CD4-positive, alpha-beta T cell (primary cell): ENCODE results near the gene SCO2. TPM values are rescaled to one million over a fixed set of nuclear protein-coding genes. Genes with fewer than 3 reads are reported as not detected.

Source experiments
- ATAC-seq: fragments of 200-7000 bp; cut with Tn5 transposase; one replicate; pipeline ENCODE4 v1.10.0; 2022; ENCODE audit warnings: mild to moderate bottlenecking; ENCODE audit not compliant: poor library complexity
- CTCF ChIA-PET: fragments of 350-600 bp; sonication (Branson Sonifier 250); formaldehyde crosslinking; loops from one replicate; lab custom pipeline; 2021; ENCODE audit warnings: antibody characterized with exemption, inconsistent platforms; lab: Charles Lee
- POLR2A ChIA-PET: fragments of 350-600 bp; sonication (Branson Sonifier 250); formaldehyde crosslinking; loops from one replicate; lab custom pipeline; 2021; ENCODE audit warnings: antibody characterized with exemption, inconsistent platforms; lab: Charles Lee
- DNase-seq, 14 experiments: peaks; one replicate each; pipeline ENCODE4 v3.0.0-alpha.2; 2013 to 2020; ENCODE audit warnings: mixed read lengths in 2 of 14
- H3K27ac ChIP-seq, 2 donors: one replicate each; pipeline versions ENCODE4 v1.5.1 to v1.7.0; 2013; ENCODE audit warnings: low read length in 2 of 2, low read depth in 1 of 2, mild to moderate bottlenecking in 1 of 2
- H3K27me3 ChIP-seq, 2 experiments: 1 replicate in 1 of 2; 2 replicates in 1 of 2; pipeline versions ENCODE4 v1.6.1 to v1.7.0; 2013; ENCODE audit warnings: low read length in 2 of 2, control low read depth in 1 of 2, mild to moderate bottlenecking in 1 of 2, moderate library complexity in 1 of 2; ENCODE audit not compliant: insufficient read depth in 2 of 2, control insufficient read depth in 1 of 2
- H3K36me3 ChIP-seq: one replicate; pipeline ENCODE4 v1.6.1; 2013; ENCODE audit warnings: low read length, control low read depth; ENCODE audit not compliant: insufficient read depth
- H3K4me1 ChIP-seq: one replicate; pipeline ENCODE4 v1.6.1; 2013; ENCODE audit warnings: low read length, control low read depth; ENCODE audit not compliant: insufficient read depth
- H3K4me3 ChIP-seq: one replicate; pipeline ENCODE4 v1.5.1; 2013; ENCODE audit warnings: mild to moderate bottlenecking, low read length, moderate library complexity
- H3K9me3 ChIP-seq, 2 experiments: 1 replicate in 1 of 2; 2 replicates in 1 of 2; pipeline versions ENCODE4 v1.6.1 to v1.7.0; 2013; ENCODE audit warnings: low read length in 2 of 2, mild to moderate bottlenecking in 2 of 2, control low read depth in 1 of 2, moderate library complexity in 1 of 2; ENCODE audit not compliant: control insufficient read depth in 1 of 2, insufficient read depth in 1 of 2
- H3K27ac Mint-ChIP-seq: one replicate; pipeline ENCODE4 v1.8.0; 2020; ENCODE audit warnings: mixed read lengths
- H3K27me3 Mint-ChIP-seq: one replicate; pipeline ENCODE4 v1.8.0; 2021; ENCODE audit warnings: mixed read lengths
- H3K36me3 Mint-ChIP-seq: one replicate; pipeline ENCODE4 v1.8.0; 2021; ENCODE audit warnings: low read depth, mixed read lengths
- H3K4me1 Mint-ChIP-seq: one replicate; pipeline ENCODE4 v1.8.0; 2021; ENCODE audit warnings: low read depth, mixed read lengths
- H3K4me3 Mint-ChIP-seq: one replicate; pipeline ENCODE4 v1.8.0; 2020; ENCODE audit warnings: mild to moderate bottlenecking, mixed read lengths
- H3K9me3 Mint-ChIP-seq: one replicate; pipeline ENCODE4 v1.8.0; 2020; ENCODE audit warnings: mixed read lengths
- CTCF ChIP-seq: fragments of 200-600 bp; IDR thresholded peaks from one replicate; pipeline ENCODE4 v1.8.0; 2022; ENCODE audit warnings: antibody characterized with exemption, mild to moderate bottlenecking
- intact Hi-C, 2 experiments: fragments of 100-400 bp; cut with DNase I in 1 of 2; cut with micrococcal nuclease in 1 of 2; formaldehyde crosslinking; loops; one replicate each; pipeline versions ENCODE4 v1.15.1 to v1.9.0; 2023 to 2025; cut with DNase I, micrococcal nuclease
- total RNA-seq, 174 experiments: library from RNA in 2 of 174; stranded (reverse) in 2 of 174; gene quantifications; one replicate each; pipeline ENCODE4 v1.2.3 and lab custom pipeline; 2021 to 2026

Gene SCO2
- total RNA-seq, 2 experiments from 2014 or later, result 0.61 to 5.6 TPM

- Mint-ChIP-seq H3K27me3 (no peaks in the 10 kb centered on the region), H3K4me3 (peak within 1 kb of the TSS; percentile 94), H3K27ac (peak within 1 kb of the TSS; percentile 95), H3K4me1 (peaks cover 21% of the 10 kb centered on the region), H3K9me3 (no peaks in the 10 kb centered on the region), H3K36me3 (peaks cover 20% of the 10 kb centered on the region)
- H3K4me1 ChIP-seq, result peaks cover 38% of the 10 kb centered on the region
- H3K4me3 ChIP-seq, result peak within 1 kb of the TSS; percentile 92
- ChIA-PET CTCF (interaction anchor here (0.9 to 3.6 kb wide), 7 partner anchors 10 to 112 kb away, joined by 3 to 42 read pairs (median 6); partner anchors contain the start of genes SCO2 and SYCE3), POLR2A (interaction anchor here (0.6 to 4.9 kb wide), 35 partner anchors 9 to 318 kb away, joined by 3 to 250 read pairs (median 5); partner anchors contain the start of genes ADM2, ARSA, CHKB and HDAC10)
- H3K27me3 ChIP-seq, result no peaks in the 10 kb centered on the region
- intact Hi-C loops, result loop anchor here (1.0 to 10.0 kb wide), 10 partner anchors 17 to 263 kb away; partner anchors contain the start of genes SCO2 (in 2 of the 2), CHKB (in 1 of the 2), PPP6R2 (in 1 of the 2) and TUBGCP6 (in 1 of the 2)
- peak; percentile 75 for ATAC-seq
- H3K36me3 ChIP-seq, result peaks cover 34% of the 10 kb centered on the region
- TF ChIP-seq CTCF, result no peak
- peak in 10 of 14 experiments; percentile 94 to 99 (median 97) for DNase-seq
- H3K27ac ChIP-seq, result peak within 1 kb of the TSS; percentile 89 to 92
- H3K9me3 ChIP-seq, result no peaks in the 10 kb centered on the region
Measured at GRCh38 chr22:50507991-50508884, 17.2 kb downstream of the SCO2 start, which contains the start of gene NCAPH2. NCAPH2 (plus strand) TSS chr22:50508224; CDS start chr22:50508338, 114 bp downstream.

- intact Hi-C loops, result loop anchor here (1.0 to 10.0 kb wide), 5 partner anchors 31 to 163 kb away; partner anchors contain the start of gene PPP6R2 (in 1 of the 2)
- TF ChIP-seq CTCF, result no peak
Measured at GRCh38 chr22:50507421-50507990, 17.9 kb downstream of the SCO2 start, which contains the start of gene LMF2. LMF2 (minus strand) TSS chr22:50507702; CDS start chr22:50507675, 27 bp downstream.

More at GRCh38 chr22:50507421-50507990, 17.9 kb downstream of the SCO2 start, which contains the start of gene LMF2:
- no peaks in the 10 kb centered on the region for H3K9me3 ChIP-seq
- Mint-ChIP-seq H3K27ac (peak within 1 kb of the TSS; percentile 95), H3K4me3 (peak within 1 kb of the TSS; percentile 94), H3K4me1 (peaks cover 21% of the 10 kb centered on the region), H3K27me3 (no peaks in the 10 kb centered on the region), H3K36me3 (peaks cover 16% of the 10 kb centered on the region), H3K9me3 (no peaks in the 10 kb centered on the region)
- H3K27ac ChIP-seq, result peak within 1 kb of the TSS; percentile 89 to 92
- CTCF ChIA-PET, result interaction anchor here (0.9 to 3.6 kb wide), 6 partner anchors 9 to 113 kb away, joined by 3 to 42 read pairs (median 8); partner anchors contain the start of genes SCO2 and SYCE3
- DNase-seq, result peak in 13 of 14 experiments; percentile 88 to 100 (median 94)
- no peaks in the 10 kb centered on the region for H3K27me3 ChIP-seq
- POLR2A ChIA-PET, result interaction anchor here (0.6 to 4.9 kb wide), 31 partner anchors 9 to 318 kb away, joined by 3 to 250 read pairs (median 5); partner anchors contain the start of genes ADM2, ARSA, CHKB and HDAC10
- peak; percentile 74 for ATAC-seq
- H3K36me3 ChIP-seq, result peaks cover 37% of the 10 kb centered on the region
- H3K4me3 ChIP-seq, result peak within 1 kb of the TSS; percentile 92
- peaks cover 38% of the 10 kb centered on the region for H3K4me1 ChIP-seq
